Measurements from ENCODE around the gene HMX2. TPM values are rescaled to one million over a fixed set of nuclear protein-coding genes. Genes with fewer than 3 reads are reported as not detected.

HMX2 gene
- total RNA-seq, 1 donor = not detected

GRCh38 chr10:123154711-123155505 lies 7.0 kb downstream of the HMX2 start:
- Histone ChIP-seq H3K27ac (ENCODE audit: low read depth, low read length) (peak overlapping the region; percentile 51), H3K4me2 (ENCODE audit: insufficient read depth, low read length) (peak overlapping the region; percentile 96), H3K27me3 (ENCODE audit: insufficient read depth, low read length) (peaks cover 31% of the 10 kb centered on the region), H3K4me3 (ENCODE audit: insufficient read depth, low read length) (peak overlapping the region; percentile 75), H3K79me2 (ENCODE audit: insufficient read depth, low read length) (peaks cover 58% of the 10 kb centered on the region), H3K36me3 (ENCODE audit: insufficient read depth, low read length) (peaks cover 28% of the 10 kb centered on the region), H3K9me3 (ENCODE audit: low read depth, low read length) (no peaks in the 10 kb centered on the region), H2AFZ (ENCODE audit: low read length) (peak overlapping the region; percentile 41), H3K4me1 (ENCODE audit: insufficient read depth, low read length) (peaks cover 38% of the 10 kb centered on the region), H4K20me1 (ENCODE audit: insufficient read depth, low read length) (peaks cover 39% of the 10 kb centered on the region)
- DNase-seq (ENCODE audit: insufficient read length, low spot score, missing footprints) = peak; percentile 95
- TF ChIP-seq, protein P1, sequence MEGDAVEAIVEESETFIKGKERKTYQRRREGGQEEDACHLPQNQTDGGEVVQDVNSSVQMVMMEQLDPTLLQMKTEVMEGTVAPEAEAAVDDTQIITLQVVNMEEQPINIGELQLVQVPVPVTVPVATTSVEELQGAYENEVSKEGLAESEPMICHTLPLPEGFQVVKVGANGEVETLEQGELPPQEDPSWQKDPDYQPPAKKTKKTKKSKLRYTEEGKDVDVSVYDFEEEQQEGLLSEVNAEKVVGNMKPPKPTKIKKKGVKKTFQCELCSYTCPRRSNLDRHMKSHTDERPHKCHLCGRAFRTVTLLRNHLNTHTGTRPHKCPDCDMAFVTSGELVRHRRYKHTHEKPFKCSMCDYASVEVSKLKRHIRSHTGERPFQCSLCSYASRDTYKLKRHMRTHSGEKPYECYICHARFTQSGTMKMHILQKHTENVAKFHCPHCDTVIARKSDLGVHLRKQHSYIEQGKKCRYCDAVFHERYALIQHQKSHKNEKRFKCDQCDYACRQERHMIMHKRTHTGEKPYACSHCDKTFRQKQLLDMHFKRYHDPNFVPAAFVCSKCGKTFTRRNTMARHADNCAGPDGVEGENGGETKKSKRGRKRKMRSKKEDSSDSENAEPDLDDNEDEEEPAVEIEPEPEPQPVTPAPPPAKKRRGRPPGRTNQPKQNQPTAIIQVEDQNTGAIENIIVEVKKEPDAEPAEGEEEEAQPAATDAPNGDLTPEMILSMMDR (IDR thresholded peaks at IDR 0.05; ENCODE audit: extremely low read depth, low read depth, low read length) = no peak

DNA sequence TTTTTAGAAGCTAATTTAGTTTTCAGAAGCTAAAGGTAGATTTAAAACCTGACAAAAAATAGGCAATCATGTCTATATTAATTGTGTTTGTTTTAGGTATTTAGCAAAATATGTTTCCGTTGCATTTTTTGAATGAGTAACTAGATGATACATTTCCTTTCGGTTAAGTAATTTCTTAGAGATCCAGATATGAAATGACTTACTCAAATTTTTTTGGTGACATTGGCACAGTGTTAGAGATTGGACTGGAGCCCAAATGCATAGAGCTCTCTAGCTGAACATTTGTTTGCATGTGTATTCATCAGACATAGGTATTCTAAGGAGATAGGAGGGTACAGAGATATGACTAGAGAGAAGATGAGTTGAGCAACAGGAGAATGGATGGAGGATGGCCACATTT lies 8.1 kb downstream of the HMX2 start:
- TF ChIP-seq, protein P1 (IDR thresholded peaks at IDR 0.05; ENCODE audit: extremely low read depth, low read depth, low read length) = no peak

DNA sequence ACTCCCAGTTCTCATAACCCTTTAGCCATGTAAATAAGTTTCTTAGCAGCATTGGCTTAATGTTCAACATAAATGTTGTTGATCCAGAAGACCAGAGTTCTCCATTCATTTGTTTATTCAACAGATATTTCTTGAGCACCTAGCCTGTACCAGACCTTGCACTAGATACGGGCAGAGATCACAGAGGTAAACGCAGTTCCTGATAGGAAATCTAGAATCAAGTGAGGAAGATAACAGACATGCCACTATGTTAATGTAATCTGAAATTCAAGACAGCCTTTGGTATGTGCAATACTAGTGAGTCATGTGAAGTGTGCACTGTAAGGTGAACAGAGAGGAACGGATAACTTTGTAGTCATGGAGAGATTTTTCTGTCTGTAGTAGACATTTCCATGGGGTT lies 9.3 kb downstream of the HMX2 start:
- peaks cover 39% of the 10 kb centered on the region for H4K20me1 ChIP-seq (ENCODE audit: insufficient read depth, low read length)
- peak overlapping the region; percentile 96 for H3K4me2 ChIP-seq (ENCODE audit: insufficient read depth, low read length)
- peaks cover 8% of the 10 kb centered on the region for H3K27me3 ChIP-seq (ENCODE audit: insufficient read depth, low read length)
- DNase-seq (ENCODE audit: insufficient read length, low spot score, missing footprints) = no peak
- H3K36me3 ChIP-seq (ENCODE audit: insufficient read depth, low read length) = peaks cover 45% of the 10 kb centered on the region
- H2AFZ ChIP-seq (ENCODE audit: low read length) = no peak overlapping the region
- TF ChIP-seq, protein P1 (IDR thresholded peaks at IDR 0.05; ENCODE audit: extremely low read depth, low read depth, low read length) = no peak
- peak overlapping the region; percentile 51 for H3K27ac ChIP-seq (ENCODE audit: low read depth, low read length)
- H3K4me1 ChIP-seq (ENCODE audit: insufficient read depth, low read length) = peaks cover 38% of the 10 kb centered on the region
- H3K79me2 ChIP-seq (ENCODE audit: insufficient read depth, low read length) = peaks cover 78% of the 10 kb centered on the region
- peak overlapping the region; percentile 75 for H3K4me3 ChIP-seq (ENCODE audit: insufficient read depth, low read length)
- no peaks in the 10 kb centered on the region for H3K9me3 ChIP-seq (ENCODE audit: low read depth, low read length)

More for the DNA sequence above, 8.1 kb downstream of the HMX2 start:
- Histone ChIP-seq H3K79me2 (ENCODE audit: insufficient read depth, low read length) (peaks cover 69% of the 10 kb centered on the region), H3K4me1 (ENCODE audit: insufficient read depth, low read length) (peaks cover 38% of the 10 kb centered on the region), H3K4me2 (ENCODE audit: insufficient read depth, low read length) (peak overlapping the region; percentile 96), H2AFZ (ENCODE audit: low read length) (no peak overlapping the region), H3K27me3 (ENCODE audit: insufficient read depth, low read length) (peaks cover 19% of the 10 kb centered on the region), H3K27ac (ENCODE audit: low read depth, low read length) (peak overlapping the region; percentile 51), H3K9me3 (ENCODE audit: low read depth, low read length) (no peaks in the 10 kb centered on the region), H3K4me3 (ENCODE audit: insufficient read depth, low read length) (peak overlapping the region; percentile 75), H3K36me3 (ENCODE audit: insufficient read depth, low read length) (peaks cover 35% of the 10 kb centered on the region), H4K20me1 (ENCODE audit: insufficient read depth, low read length) (peaks cover 39% of the 10 kb centered on the region)
- DNase-seq (ENCODE audit: insufficient read length, low spot score, missing footprints) = peak; percentile 17

DNA sequence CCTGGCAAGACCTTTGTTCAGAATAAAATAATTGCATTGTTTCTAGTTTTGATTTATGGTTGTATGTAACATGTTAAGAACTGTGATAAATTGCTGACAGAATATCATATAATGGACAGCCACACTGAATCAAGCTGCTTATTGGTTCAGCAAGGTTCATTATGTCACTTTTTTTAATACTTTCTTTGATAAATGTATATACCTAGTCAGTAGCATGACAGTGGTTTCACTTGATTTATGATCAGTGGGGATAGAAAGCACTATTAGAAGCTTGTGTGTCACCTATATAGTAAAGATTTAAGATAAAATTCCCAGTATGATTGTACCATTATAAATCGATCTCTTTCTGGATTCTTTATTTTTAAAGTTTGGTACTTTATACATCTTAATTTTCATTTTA lies 10.7 kb downstream of the HMX2 start:
- Histone ChIP-seq H4K20me1 (ENCODE audit: insufficient read depth, low read length) (peaks cover 39% of the 10 kb centered on the region), H3K4me3 (ENCODE audit: insufficient read depth, low read length) (no peak overlapping the region), H3K4me1 (ENCODE audit: insufficient read depth, low read length) (peaks cover 38% of the 10 kb centered on the region), H3K79me2 (ENCODE audit: insufficient read depth, low read length) (peaks cover 92% of the 10 kb centered on the region), H3K36me3 (ENCODE audit: insufficient read depth, low read length) (peaks cover 59% of the 10 kb centered on the region), H3K9me3 (ENCODE audit: low read depth, low read length) (no peaks in the 10 kb centered on the region), H3K27me3 (ENCODE audit: insufficient read depth, low read length) (no peaks in the 10 kb centered on the region), H2AFZ (ENCODE audit: low read length) (no peak overlapping the region), H3K27ac (ENCODE audit: low read depth, low read length) (no peak overlapping the region), H3K4me2 (ENCODE audit: insufficient read depth, low read length) (peak overlapping the region; percentile 6)
- DNase-seq (ENCODE audit: insufficient read length, low spot score, missing footprints) = no peak
- TF ChIP-seq, protein P1 (IDR thresholded peaks at IDR 0.05; ENCODE audit: extremely low read depth, low read depth, low read length) = no peak
